Tibial artery (tissue), 4 donors: ENCODE results near the gene RPN2.

Experiments used
- DNase-seq, 2 donors: peaks; one replicate each; pipeline ENCODE4 v3.0.0-alpha.2; 2019
- H3K27ac ChIP-seq, 2 donors: fragments of 200-600 bp; sonication (generic) in 1 of 2; 1 replicate in 1 of 2; 2 replicates in 1 of 2; pipeline ENCODE4 v1.5.1; 2018 to 2019; ENCODE audit warnings: mild to moderate bottlenecking in 1 of 2
- H3K27me3 ChIP-seq, 2 donors: fragments of 200-600 bp; sonication (generic) in 1 of 2; one replicate each; pipeline versions ENCODE4 v1.5.1 to v1.6.0; 2016 to 2019
- H3K36me3 ChIP-seq, 3 donors: fragments of 200-600 bp; sonication (generic) in 2 of 3; one replicate each; pipeline ENCODE4 v1.5.1; 2016 to 2019; ENCODE audit warnings: mild to moderate bottlenecking in 2 of 3
- H3K4me1 ChIP-seq, 4 donors: fragments of 200-600 bp; sonication (generic) in 2 of 4; 1 replicate in 3 of 4; 2 replicates in 1 of 4; pipeline ENCODE4 v1.5.1; 2016 to 2019
- H3K4me3 ChIP-seq, 2 donors: fragments of 200-600 bp; sonication (generic) in 1 of 2; 1 replicate in 1 of 2; 2 replicates in 1 of 2; pipeline ENCODE4 v1.5.1; 2018 to 2019; ENCODE audit warnings: mild to moderate bottlenecking in 2 of 2
- H3K9me3 ChIP-seq, 3 donors: fragments of 200-600 bp; sonication (generic) in 1 of 3; one replicate each; pipeline ENCODE4 v1.5.1; 2016 to 2019
- intact Hi-C: fragments of 100-400 bp; cut with DNase I; formaldehyde crosslinking; loops from one replicate; pipeline ENCODE4 v1.15.0; 2023; ENCODE audit warnings: low total_unique reads
- TF ChIP-seq, protein P1 (sequence below), 2 experiments: fragments of 200-600 bp in 1 of 2; fragments of 450-650 bp in 1 of 2; IDR thresholded peaks; one replicate each; pipeline ENCODE4 v1.5.1; 2017 to 2019; ENCODE audit warnings: antibody characterized with exemption in 2 of 2, mild to moderate bottlenecking in 1 of 2, moderate library complexity in 1 of 2

The RPN2 gene

DNA sequence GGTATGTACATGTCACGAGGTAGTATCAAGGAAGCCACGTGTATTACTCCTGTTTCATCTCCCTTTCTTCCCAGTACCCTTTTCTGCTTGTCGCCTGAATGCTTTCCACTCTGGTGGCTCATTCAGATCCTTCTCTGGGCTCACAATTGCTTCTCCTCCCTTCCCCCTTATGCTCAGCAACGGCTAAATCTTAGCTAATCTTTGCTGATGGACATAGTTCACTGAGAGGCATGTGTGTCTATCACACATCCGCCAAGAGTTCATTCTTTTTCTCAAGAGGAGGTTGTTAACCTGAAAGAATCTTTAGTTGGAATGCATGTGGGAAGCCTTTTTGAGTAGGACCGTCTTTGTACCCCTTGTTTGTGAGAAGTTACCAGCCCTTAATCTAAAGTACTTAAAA lies 26.0 kb downstream of the RPN2 start:
- Histone ChIP-seq H3K27me3 (no peaks in the 10 kb centered on the region), H3K36me3 (peaks cover 70 to 87% (median 71%) of the 10 kb centered on the region in 3 donors), H3K4me3 (no peak overlapping the region), H3K4me1 (peaks cover 0 to 9% (median 0%) of the 10 kb centered on the region in 4 donors), H3K9me3 (no peaks in the 10 kb centered on the region), H3K27ac (no peak overlapping the region)
- TF ChIP-seq, protein P1, sequence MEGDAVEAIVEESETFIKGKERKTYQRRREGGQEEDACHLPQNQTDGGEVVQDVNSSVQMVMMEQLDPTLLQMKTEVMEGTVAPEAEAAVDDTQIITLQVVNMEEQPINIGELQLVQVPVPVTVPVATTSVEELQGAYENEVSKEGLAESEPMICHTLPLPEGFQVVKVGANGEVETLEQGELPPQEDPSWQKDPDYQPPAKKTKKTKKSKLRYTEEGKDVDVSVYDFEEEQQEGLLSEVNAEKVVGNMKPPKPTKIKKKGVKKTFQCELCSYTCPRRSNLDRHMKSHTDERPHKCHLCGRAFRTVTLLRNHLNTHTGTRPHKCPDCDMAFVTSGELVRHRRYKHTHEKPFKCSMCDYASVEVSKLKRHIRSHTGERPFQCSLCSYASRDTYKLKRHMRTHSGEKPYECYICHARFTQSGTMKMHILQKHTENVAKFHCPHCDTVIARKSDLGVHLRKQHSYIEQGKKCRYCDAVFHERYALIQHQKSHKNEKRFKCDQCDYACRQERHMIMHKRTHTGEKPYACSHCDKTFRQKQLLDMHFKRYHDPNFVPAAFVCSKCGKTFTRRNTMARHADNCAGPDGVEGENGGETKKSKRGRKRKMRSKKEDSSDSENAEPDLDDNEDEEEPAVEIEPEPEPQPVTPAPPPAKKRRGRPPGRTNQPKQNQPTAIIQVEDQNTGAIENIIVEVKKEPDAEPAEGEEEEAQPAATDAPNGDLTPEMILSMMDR (IDR thresholded peaks at IDR 0.05), result no peak
- no peak for DNase-seq
- intact Hi-C loops, result no loop called here

DNA sequence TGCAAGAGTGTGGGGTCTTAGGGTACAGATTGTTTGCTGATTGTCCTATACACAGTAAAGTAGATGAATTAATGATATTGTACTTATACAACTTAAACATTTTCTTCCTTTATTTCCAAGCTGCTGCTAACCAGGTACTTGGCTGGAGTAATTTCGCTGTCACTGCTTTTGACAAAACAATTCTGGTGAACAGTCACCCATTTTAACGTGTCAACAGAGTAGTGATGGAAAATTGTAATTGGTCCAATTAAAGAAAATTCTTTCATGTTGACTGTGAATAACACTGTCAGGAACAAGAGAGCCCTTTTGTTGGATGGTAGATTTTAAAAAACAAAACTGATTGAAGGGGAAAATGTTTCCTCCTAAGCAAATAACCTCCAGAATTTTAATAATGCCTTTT lies 26.7 kb downstream of the RPN2 start:
- no peak overlapping the region for H3K4me3 ChIP-seq
- H3K4me1 ChIP-seq, result peaks cover 0 to 9% (median 0%) of the 10 kb centered on the region in 4 donors
- no peak overlapping the region for H3K27ac ChIP-seq
- peaks cover 71 to 87% (median 71%) of the 10 kb centered on the region in 3 donors for H3K36me3 ChIP-seq
- TF ChIP-seq, protein P1 (IDR thresholded peaks at IDR 0.05), result no peak
- no peak for DNase-seq
- H3K9me3 ChIP-seq, result no peaks in the 10 kb centered on the region
- H3K27me3 ChIP-seq, result no peaks in the 10 kb centered on the region
- intact Hi-C loops, result no loop called here

DNA sequence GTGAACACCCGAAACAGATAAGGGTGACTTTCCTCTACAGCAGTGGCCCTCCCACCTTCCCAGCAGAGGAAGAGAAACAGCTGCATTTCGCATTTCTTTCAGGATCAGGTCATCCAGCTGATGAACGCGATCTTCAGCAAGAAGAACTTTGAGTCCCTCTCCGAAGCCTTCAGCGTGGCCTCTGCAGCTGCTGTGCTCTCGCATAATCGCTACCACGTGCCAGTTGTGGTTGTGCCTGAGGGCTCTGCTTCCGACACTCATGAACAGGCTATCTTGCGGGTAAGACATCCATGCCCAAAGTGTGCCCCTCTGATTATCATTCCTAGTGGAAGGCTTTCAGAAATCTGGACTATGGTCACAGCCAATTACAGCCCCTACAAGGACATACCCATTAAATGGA lies 28.0 kb downstream of the RPN2 start:
- TF ChIP-seq, protein P1 (IDR thresholded peaks at IDR 0.05), result no peak
- intact Hi-C loops, result no loop called here
- no peak for DNase-seq
- Histone ChIP-seq H3K36me3 (peaks cover 69 to 89% (median 81%) of the 10 kb centered on the region in 3 donors), H3K4me1 (peaks cover 0 to 2% (median 0%) of the 10 kb centered on the region in 4 donors), H3K4me3 (no peak overlapping the region), H3K27me3 (no peaks in the 10 kb centered on the region), H3K27ac (no peak overlapping the region), H3K9me3 (no peaks in the 10 kb centered on the region)

DNA sequence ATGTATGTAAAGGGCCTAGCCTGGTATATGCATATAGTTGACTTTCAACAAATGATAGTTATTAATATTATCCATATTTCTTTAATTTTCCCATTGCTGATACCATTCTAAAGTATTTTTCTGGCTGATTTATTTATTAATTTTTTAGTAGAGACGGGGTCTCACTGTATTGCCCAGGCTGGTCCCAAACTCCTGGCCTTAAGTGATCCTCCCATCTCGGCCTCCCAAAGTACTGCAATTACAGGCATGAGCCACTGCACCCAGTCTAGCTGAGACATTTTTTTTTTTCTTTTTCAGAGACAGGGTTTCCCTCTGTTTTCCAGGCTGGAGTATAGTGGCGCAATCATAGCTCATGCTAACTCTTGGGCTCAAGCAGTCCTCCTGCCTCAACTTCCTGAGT lies 30.1 kb downstream of the RPN2 start:
- no peak for DNase-seq
- Histone ChIP-seq H3K27me3 (no peaks in the 10 kb centered on the region), H3K27ac (no peak overlapping the region), H3K4me3 (no peak overlapping the region), H3K36me3 (peaks cover 81 to 100% (median 88%) of the 10 kb centered on the region in 3 donors), H3K9me3 (no peaks in the 10 kb centered on the region), H3K4me1 (no peaks in the 10 kb centered on the region)
- intact Hi-C loops, result no loop called here
- TF ChIP-seq, protein P1 (IDR thresholded peaks at IDR 0.05), result no peak

DNA sequence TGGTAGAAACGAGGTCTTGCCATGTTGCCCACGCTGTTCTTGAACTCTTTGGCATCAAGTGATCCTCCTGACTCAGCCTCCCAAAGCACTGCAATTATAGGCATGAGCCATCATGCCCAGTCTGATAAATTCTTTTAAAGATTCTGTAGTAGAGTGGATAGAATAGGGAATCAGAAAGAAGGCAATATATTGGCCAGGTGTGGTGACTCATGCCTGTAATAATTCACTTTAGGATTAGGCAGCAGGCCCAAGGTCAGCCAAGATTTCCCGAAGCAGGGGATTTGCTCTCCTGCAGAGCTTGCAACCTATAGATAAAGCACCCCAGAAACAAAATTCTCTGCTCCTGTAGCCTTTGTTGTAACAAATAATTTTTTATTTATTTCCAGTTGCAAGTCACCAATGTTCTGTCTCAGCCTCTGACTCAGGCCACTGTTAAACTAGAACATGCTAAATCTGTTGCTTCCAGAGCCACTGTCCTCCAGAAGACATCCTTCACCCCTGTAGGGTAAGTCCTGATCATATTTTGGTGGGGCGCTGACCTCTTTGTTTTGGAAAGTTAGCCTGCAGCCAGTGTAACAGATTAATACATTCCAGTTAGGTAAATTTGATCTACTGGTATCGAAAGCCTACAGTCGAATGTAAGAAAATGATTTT lies 30.7 kb downstream of the RPN2 start:
- Histone ChIP-seq H3K36me3 (peaks cover 81 to 100% (median 82%) of the 10 kb centered on the region in 3 donors), H3K9me3 (no peaks in the 10 kb centered on the region), H3K27ac (no peak overlapping the region), H3K4me3 (no peak overlapping the region), H3K4me1 (no peaks in the 10 kb centered on the region), H3K27me3 (no peaks in the 10 kb centered on the region)
- TF ChIP-seq, protein P1 (IDR thresholded peaks at IDR 0.05), result no peak
- intact Hi-C loops, result no loop called here
- no peak for DNase-seq
